NCI-H748 (cell line): ENCODE measurements around the gene MAPKAPK2.
A peak's percentile ranks its signal among the peaks of the same experiment; 100 is the strongest.
"Not testable (repeated sequence)": the region's sequence is repeated elsewhere in the genome, so short reads cannot be mapped to it uniquely, and the experiment has no call there.

Source experiments
- DNase-seq: peaks from one replicate; lab custom pipeline; 2025; ENCODE audit not compliant: unreplicated experiment; lab: John Stamatoyannopoulos, UW

Gene MAPKAPK2

GRCh38 chr1:206684478-206685333 is at the start of gene MAPKAPK2:
Gene MAPKAPK2 (plus strand): TSS chr1:206684905. CDS start chr1:206685230, 325 bp downstream.
- peak; percentile 68 for DNase-seq

- DNase-seq, result peak; percentile 95
These were observed 49.4 kb upstream of the MAPKAPK2 start, which contains the start of gene DYRK3 for GRCh38 chr1:206635080-206635977. Gene DYRK3 (plus strand): TSS chr1:206635536. CDS start chr1:206635704, 168 bp downstream.

- DNase-seq, result peak; percentile 45
These were observed 48.7 kb upstream of the MAPKAPK2 start for GRCh38 chr1:206635978-206636345.

- no peak for DNase-seq
These were observed 48.0 kb upstream of the MAPKAPK2 start for GRCh38 chr1:206636671-206637070.

- DNase-seq, result no peak
These were observed 47.1 kb upstream of the MAPKAPK2 start for GRCh38 chr1:206637605-206638004.

- DNase-seq, result not testable (repeated sequence)
These were observed 42.6 kb upstream of the MAPKAPK2 start for GRCh38 chr1:206642074-206642473.

- DNase-seq, result no peak
These were observed 41.5 kb upstream of the MAPKAPK2 start for GRCh38 chr1:206643118-206643698.

GRCh38 chr1:206646504-206646903 is 38.2 kb upstream of the MAPKAPK2 start:
- no peak for DNase-seq

- no peak for DNase-seq
These were observed 37.5 kb upstream of the MAPKAPK2 start for GRCh38 chr1:206647224-206647623.

GRCh38 chr1:206649261-206649921 is 35.3 kb upstream of the MAPKAPK2 start:
- no peak for DNase-seq

- DNase-seq, result no peak
These were observed 33.7 kb upstream of the MAPKAPK2 start for GRCh38 chr1:206651014-206651413.

- no peak for DNase-seq
These were observed 32.5 kb upstream of the MAPKAPK2 start for GRCh38 chr1:206651958-206652890.

- DNase-seq, result no peak
These were observed 30.8 kb upstream of the MAPKAPK2 start for GRCh38 chr1:206653715-206654459.

- DNase-seq, result no peak
These were observed 29.9 kb upstream of the MAPKAPK2 start for GRCh38 chr1:206654828-206655227.

- peak; percentile 21 for DNase-seq
These were observed 29.2 kb upstream of the MAPKAPK2 start for GRCh38 chr1:206655471-206655882.

GRCh38 chr1:206656936-206657335 is 27.8 kb upstream of the MAPKAPK2 start:
- DNase-seq, result no peak

- no peak for DNase-seq
These were observed 27.0 kb upstream of the MAPKAPK2 start for GRCh38 chr1:206657751-206658150.

- peak; percentile 0 for DNase-seq
These were observed 26.3 kb upstream of the MAPKAPK2 start for GRCh38 chr1:206658264-206658980.

- no peak for DNase-seq
These were observed 25.8 kb upstream of the MAPKAPK2 start for GRCh38 chr1:206658981-206659273.
